ENCODE measurements around the gene MAMLD1. TPM values are rescaled to one million over a fixed set of nuclear protein-coding genes. Genes with fewer than 3 reads are reported as not detected.

The MAMLD1 gene
- total and polyA plus RNA-seq, 9 of the 15 experiments (the other 6 are each of a cell fraction or from before 2014, with no cell fraction given), result 0.12 to 0.18 TPM; not detected in 7

- BruUV-seq (replicated peaks), result no TSS peak
- Histone ChIP-seq H3K9me3 (replicated peaks; ENCODE audit: control insufficient read depth, insufficient read depth, low read depth, low read length) (no peaks in the 10 kb centered on the region), H3K4me3 (no peak overlapping the region), H3K4me1 (replicated peaks in 1 of 2; ENCODE audit: control insufficient read depth in 2 of 2, insufficient read depth in 2 of 2, low read length in 2 of 2) (no peaks in the 10 kb centered on the region), H3K9ac (ENCODE audit: insufficient read depth in 1 of 2, low read depth in 2 of 2, low read length in 2 of 2) (no peak overlapping the region), H4K20me1 (replicated peaks; ENCODE audit: control insufficient read depth, insufficient read depth, low read length) (no peaks in the 10 kb centered on the region), H3K27me3 (ENCODE audit: control insufficient read depth in 2 of 2, insufficient read depth in 2 of 2, low read length in 2 of 2) (peaks cover 0 to 15% of the 10 kb centered on the region in 2 experiments; a peak in 2 of 5 replicates), H2AFZ (ENCODE audit: low read depth, low read length) (no peak overlapping the region), H3K9me1 (ENCODE audit: control insufficient read depth, insufficient read depth, low read length) (no peaks in the 10 kb centered on the region), H3K79me2 (ENCODE audit: control insufficient read depth, insufficient read depth, low read length) (no peaks in the 10 kb centered on the region), H3K36me3 (ENCODE audit: control insufficient read depth, insufficient read depth, low read length) (no peaks in the 10 kb centered on the region), H3K27ac (ENCODE audit: extremely low read depth, low read depth, low read length) (no peak overlapping the region), H3K4me2 (ENCODE audit: insufficient read depth, low read length) (no peak overlapping the region)
- 0% methylated on average over 2 of the region's 2 CpGs for WGBS (ENCODE audit: insufficient coverage, low coverage, missing lambda C conversion rate)
- no peak for ATAC-seq
- ChIA-PET CTCF (ENCODE audit: low intra/inter-chr PET ratio) (no interaction called here), POLR2A (no interaction called here)
- intact Hi-C loops (cut with micrococcal nuclease) (no loop called here), in situ Hi-C loops (cut with MboI) (no loop called here)
- DNase-seq (ENCODE audit: extremely low read depth in 1 of 4, low spot score in 3 of 4), result no peak
- no peak for FAIRE-seq
- no peak for TF ChIP-seq MYBL2 (IDR thresholded peaks at IDR 0.05; ENCODE audit: low read depth)
- TF ChIP-seq MYBL2 (CRISPR knock-in tag; IDR thresholded peaks at IDR 0.05; ENCODE audit: borderline replicate concordance), result no peak
- no peak for TF ChIP-seq EP400 (IDR thresholded peaks at IDR 0.05)
- no peak for TF ChIP-seq ATF7 (IDR thresholded peaks at IDR 0.05)
- TF ChIP-seq ZNF239 (CRISPR knock-in tag; IDR thresholded peaks at IDR 0.05), result peak; percentile 47; the same call in 1 of the 2 replicates
- no peak for TF ChIP-seq NFE2L1 (tag; IDR thresholded peaks at IDR 0.05; ENCODE audit: borderline replicate concordance, low read depth)
- no peak for TF ChIP-seq ID3 (CRISPR knock-in tag; IDR thresholded peaks at IDR 0.05)
- TF ChIP-seq ID3 (tag; IDR thresholded peaks at IDR 0.05), result no peak
- no peak for TF ChIP-seq CLOCK (CRISPR knock-in tag; IDR thresholded peaks at IDR 0.05; ENCODE audit: borderline replicate concordance)
- no peak for TF ChIP-seq MAX (CRISPR knock-in tag; IDR thresholded peaks at IDR 0.05)
- peak; percentile 66 for TF ChIP-seq ZNF146 (CRISPR knock-in tag; IDR thresholded peaks at IDR 0.05; ENCODE audit: unreplicated experiment)
- TF ChIP-seq NKRF (IDR thresholded peaks at IDR 0.05; ENCODE audit: borderline replicate concordance), result no peak
- no peak for TF ChIP-seq ZNF785 (CRISPR knock-in tag; IDR thresholded peaks at IDR 0.05)
- TF ChIP-seq NFATC3 (IDR thresholded peaks at IDR 0.05), result no peak
- no peak for TF ChIP-seq PML (IDR thresholded peaks at IDR 0.05; ENCODE audit: low read length)
- TF ChIP-seq MTA2 (IDR thresholded peaks at IDR 0.05; ENCODE audit: low read depth), result no peak
Observed at GRCh38 chrX:150522494-150522893, 159.4 kb downstream of the MAMLD1 start.

Measured in K562 (cell line).